Lower lobe of right lung (tissue), 2 donors: ENCODE data around the gene DLX3. TPM values are rescaled to one million over a fixed set of nuclear protein-coding genes. Genes with fewer than 3 reads are reported as not detected.
A peak's percentile ranks its signal among the peaks of the same experiment; 100 is the strongest.

ENCODE experiments used
- ATAC-seq, 2 donors: fragments of 200-7000 bp; cut with Tn5 transposase; one replicate each; pipeline ENCODE4 v1.9.1; 2020 to 2022; ENCODE audit warnings: mild to moderate bottlenecking in 2 of 2, moderate library complexity in 2 of 2
- DNase-seq: peaks from one replicate; pipeline ENCODE4 v3.0.0-alpha.2; 2020
- H3K27ac ChIP-seq: fragments of 200-600 bp; one replicate; pipeline ENCODE4 v1.8.0; 2022
- H3K27me3 ChIP-seq: fragments of 200-600 bp; one replicate; pipeline ENCODE4 v1.8.0; 2022; ENCODE audit warnings: low read depth
- H3K36me3 ChIP-seq: fragments of 200-600 bp; one replicate; pipeline ENCODE4 v1.8.0; 2022; ENCODE audit warnings: mild to moderate bottlenecking
- H3K4me1 ChIP-seq: fragments of 200-600 bp; one replicate; pipeline ENCODE4 v1.8.0; 2022
- H3K4me3 ChIP-seq: fragments of 200-600 bp; one replicate; pipeline ENCODE4 v1.8.0; 2022; ENCODE audit warnings: mild to moderate bottlenecking
- H3K9me3 ChIP-seq: fragments of 200-600 bp; one replicate; pipeline ENCODE4 v1.8.0; 2022
- intact Hi-C: fragments of 100-400 bp; cut with DNase I; formaldehyde crosslinking; loops from one replicate; pipeline ENCODE4 v1.11.0; 2022
- total RNA-seq: library from RNA; stranded (reverse); fragmentation: NEBNext Ultra II Directional; extraction: Animal tissue kit (Norgen Biotek cat#: 25700); gene quantifications from one replicate; pipeline ENCODE4 v1.2.1, GENCODE V29; 2021
- TF ChIP-seq, protein P1 (sequence below): fragments of 200-600 bp; IDR thresholded peaks from one replicate; pipeline ENCODE4 v1.8.0; 2022; ENCODE audit warnings: antibody characterized with exemption, mild to moderate bottlenecking
- donor health status: DM: no; HTN: yes; CAD: no; lungs with severe emphysema.

Gene DLX3
- total RNA-seq, 1 donor from 2014 or later = 0.38 TPM

DNA sequence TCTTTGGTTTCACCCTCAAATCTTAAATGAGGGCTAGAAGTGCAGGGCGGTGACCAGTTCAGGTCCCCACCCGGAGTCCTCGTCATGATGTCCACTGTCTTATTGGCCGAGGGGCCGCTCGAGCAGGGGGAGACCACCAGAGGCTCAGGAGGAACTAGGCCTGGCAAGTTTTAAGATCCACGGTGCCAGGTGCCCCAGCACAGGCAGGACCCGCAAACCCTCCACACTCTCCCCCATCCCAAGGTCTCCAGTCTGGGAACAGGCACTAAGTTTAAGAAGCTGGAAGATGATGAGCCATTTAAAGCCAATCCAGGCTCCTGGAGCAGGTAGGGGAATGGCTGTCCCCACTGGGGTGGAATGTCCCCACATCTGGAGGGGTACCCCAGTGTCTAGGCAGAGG lies 4.1 kb downstream of the DLX3 start:
- TF ChIP-seq, protein P1, sequence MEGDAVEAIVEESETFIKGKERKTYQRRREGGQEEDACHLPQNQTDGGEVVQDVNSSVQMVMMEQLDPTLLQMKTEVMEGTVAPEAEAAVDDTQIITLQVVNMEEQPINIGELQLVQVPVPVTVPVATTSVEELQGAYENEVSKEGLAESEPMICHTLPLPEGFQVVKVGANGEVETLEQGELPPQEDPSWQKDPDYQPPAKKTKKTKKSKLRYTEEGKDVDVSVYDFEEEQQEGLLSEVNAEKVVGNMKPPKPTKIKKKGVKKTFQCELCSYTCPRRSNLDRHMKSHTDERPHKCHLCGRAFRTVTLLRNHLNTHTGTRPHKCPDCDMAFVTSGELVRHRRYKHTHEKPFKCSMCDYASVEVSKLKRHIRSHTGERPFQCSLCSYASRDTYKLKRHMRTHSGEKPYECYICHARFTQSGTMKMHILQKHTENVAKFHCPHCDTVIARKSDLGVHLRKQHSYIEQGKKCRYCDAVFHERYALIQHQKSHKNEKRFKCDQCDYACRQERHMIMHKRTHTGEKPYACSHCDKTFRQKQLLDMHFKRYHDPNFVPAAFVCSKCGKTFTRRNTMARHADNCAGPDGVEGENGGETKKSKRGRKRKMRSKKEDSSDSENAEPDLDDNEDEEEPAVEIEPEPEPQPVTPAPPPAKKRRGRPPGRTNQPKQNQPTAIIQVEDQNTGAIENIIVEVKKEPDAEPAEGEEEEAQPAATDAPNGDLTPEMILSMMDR = no peak
- Histone ChIP-seq H3K36me3 (no peaks in the 10 kb centered on the region), H3K27me3 (peaks cover 95% of the 10 kb centered on the region), H3K9me3 (no peaks in the 10 kb centered on the region), H3K27ac (no peak overlapping the region), H3K4me1 (peaks cover 26% of the 10 kb centered on the region), H3K4me3 (no peak overlapping the region)
- no peak for ATAC-seq
- no peak for DNase-seq
- intact Hi-C loops = no loop called here

DNA sequence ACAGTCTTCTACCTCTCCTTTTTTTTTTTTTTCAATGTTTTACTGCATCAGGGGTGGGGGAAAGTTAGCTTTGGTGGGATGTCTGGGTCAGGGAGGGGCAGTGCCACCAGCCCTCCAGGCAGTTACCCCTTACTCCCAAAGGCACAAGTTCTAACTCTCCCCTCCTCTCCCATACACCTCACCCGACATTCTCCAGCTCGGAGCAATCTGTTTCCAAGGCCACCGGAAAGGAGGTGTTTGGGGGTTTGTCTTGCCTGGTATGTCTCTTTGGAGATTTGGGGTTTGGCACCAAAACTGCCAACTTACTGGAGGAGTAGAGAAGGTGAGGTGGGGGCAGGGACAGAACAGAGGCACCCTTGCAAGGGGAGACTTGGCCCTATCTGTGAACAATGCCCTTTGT lies 4.7 kb downstream of the DLX3 start:
- ATAC-seq = no peak

DNA sequence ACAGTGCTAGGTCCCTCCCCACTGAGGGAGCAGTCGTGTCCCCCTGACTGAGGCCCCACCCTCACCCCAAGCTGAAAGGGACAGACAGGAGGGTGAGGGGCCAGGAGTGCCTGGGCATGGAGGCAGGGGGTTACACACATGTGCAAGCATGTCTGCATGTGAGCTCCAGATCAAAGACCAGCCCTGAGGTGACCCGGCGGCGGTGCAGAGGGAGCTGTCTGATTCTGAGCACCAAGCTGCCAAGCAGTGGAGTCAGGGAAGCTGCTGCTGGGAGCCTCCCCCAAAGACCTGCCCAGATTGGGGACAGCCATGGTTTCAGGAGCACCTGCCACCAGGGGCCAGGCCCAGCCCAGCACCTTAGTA lies 5.5 kb downstream of the DLX3 start:
- Histone ChIP-seq H3K36me3 (no peaks in the 10 kb centered on the region), H3K9me3 (no peaks in the 10 kb centered on the region), H3K4me3 (no peak overlapping the region), H3K4me1 (peaks cover 15% of the 10 kb centered on the region), H3K27me3 (peaks cover 89% of the 10 kb centered on the region), H3K27ac (no peak overlapping the region)
- ATAC-seq (no peak), DNase-seq (no peak)
- TF ChIP-seq, protein P1 = no peak
- intact Hi-C loops = no loop called here

More for the DNA sequence above, 4.7 kb downstream of the DLX3 start:
- no peaks in the 10 kb centered on the region for H3K9me3 ChIP-seq
- H3K4me1 ChIP-seq = peaks cover 23% of the 10 kb centered on the region
- TF ChIP-seq, protein P1 = no peak
- no peak overlapping the region for H3K27ac ChIP-seq
- no peak overlapping the region for H3K4me3 ChIP-seq
- no peaks in the 10 kb centered on the region for H3K36me3 ChIP-seq
- H3K27me3 ChIP-seq = peaks cover 92% of the 10 kb centered on the region
- no peak for DNase-seq
- intact Hi-C loops = no loop called here

DNA sequence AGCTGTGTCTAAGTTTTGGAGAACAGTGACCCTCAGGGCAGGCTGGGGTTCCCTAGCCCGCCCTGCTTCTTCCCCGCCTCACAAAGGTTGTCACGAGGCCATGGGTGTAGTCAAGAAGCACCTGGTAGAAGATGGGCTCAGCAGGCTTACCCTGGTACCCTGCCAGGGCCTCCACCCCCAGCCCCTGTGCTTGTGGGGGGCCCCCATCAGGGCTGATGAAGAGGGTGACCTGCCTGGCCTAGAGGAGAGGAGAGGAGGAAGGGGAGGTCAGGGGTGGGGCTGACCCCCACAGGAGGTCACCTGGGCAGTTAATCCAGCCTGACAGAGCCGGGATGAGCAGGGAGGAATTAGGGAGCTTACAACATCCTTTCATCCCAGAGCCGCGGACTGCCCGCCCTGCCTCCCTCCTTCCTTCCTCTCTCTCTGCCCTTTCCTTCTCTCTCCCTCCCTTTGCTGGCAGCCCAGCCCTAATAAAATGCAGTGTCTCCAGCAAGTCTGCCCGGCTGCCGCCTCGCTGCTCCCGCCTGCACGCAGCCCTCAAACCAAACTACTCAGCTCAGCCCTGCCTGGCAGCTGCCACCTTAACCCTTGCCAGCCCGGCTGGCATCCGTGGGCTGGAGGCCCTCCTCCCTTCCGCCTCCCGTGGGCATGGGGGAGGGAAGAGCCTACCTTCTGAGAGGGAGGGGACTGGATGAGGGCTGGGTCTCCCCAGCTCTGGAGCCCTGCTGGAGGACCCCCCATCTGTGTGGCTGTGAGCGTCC lies 7.2 kb downstream of the DLX3 start:
- Histone ChIP-seq H3K4me3 (no peak overlapping the region), H3K27me3 (peaks cover 80% of the 10 kb centered on the region), H3K9me3 (no peaks in the 10 kb centered on the region), H3K27ac (no peak overlapping the region), H3K36me3 (no peaks in the 10 kb centered on the region), H3K4me1 (peaks cover under 1% of the 10 kb centered on the region)
- intact Hi-C loops = no loop called here
- DNase-seq (no peak), ATAC-seq (peak in 1 of 2 donors; percentile 32)
- TF ChIP-seq, protein P1 = no peak

DNA sequence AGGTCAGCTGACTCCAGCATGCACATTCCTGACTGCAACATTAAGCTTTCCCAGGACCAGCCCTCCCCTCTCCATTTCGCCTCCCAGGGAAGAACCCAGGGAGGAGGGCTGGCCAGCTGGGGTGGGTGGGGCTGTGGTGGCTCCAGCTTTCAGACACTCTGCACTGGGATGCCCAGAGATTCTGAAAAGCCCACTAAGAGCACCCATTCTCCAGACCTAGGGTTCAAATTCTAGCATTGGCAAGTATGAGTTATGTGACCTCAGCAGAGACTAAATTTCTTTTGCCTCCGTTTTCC lies 7.8 kb downstream of the DLX3 start:
- TF ChIP-seq, protein P1 = no peak
- Histone ChIP-seq H3K27ac (no peak overlapping the region), H3K27me3 (peaks cover 74% of the 10 kb centered on the region), H3K36me3 (no peaks in the 10 kb centered on the region), H3K4me3 (no peak overlapping the region), H3K9me3 (no peaks in the 10 kb centered on the region), H3K4me1 (no peaks in the 10 kb centered on the region)
- ATAC-seq (no peak), DNase-seq (no peak)
- intact Hi-C loops = no loop called here
